ENCODE measurements around the gene DEPP1. TPM values are rescaled to one million over a fixed set of nuclear protein-coding genes. Genes with fewer than 3 reads are reported as not detected.

The DEPP1 gene
- total and polyA plus RNA-seq, 2 of the 13 experiments (the other 11 are each of a cell fraction or from before 2014, with no cell fraction given): 14.8 to 270 TPM

DNA sequence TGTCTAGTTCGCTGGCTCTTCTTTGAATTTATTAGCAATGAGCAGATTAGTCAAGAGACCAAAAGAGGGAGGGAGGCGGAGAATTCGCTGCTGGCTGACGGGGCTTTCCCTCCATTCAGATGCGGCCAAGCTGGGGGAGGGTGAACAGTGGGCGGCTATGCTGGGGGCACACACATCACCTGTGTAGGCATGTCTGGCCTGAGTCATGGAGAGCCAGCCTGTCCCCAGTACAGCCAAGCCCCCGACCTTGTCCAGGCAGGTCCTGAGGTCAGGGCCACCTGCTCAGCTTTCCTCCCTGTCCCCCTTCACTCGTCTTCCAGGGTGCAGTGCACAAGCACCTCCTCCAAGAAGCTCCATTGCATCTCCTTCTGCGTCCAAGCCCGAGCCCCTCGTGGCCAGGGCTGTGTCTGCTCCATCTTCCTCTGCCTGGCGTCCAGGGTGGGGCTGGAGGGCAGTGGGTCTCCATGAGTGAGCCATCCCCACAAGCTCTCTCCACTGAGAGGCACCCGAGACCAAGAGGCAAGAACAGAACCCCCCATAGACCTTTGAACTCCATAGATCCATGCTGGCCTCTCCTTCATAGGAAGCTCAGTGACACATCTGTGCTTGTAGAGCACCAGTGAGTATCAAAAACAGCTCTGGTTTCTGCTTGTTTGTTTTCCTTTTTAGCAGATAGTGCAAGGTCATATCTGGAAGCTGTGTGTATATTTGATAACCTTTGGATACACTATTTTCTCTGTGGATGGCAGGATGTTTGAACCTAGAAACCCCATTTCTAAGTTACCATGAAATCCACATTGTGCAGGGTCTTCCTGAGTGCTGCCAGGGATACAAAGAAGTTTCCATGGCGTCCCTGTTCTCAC lies 1.9 kb upstream of the DEPP1 start (continued):
- TF ChIP-seq, protein P1, sequence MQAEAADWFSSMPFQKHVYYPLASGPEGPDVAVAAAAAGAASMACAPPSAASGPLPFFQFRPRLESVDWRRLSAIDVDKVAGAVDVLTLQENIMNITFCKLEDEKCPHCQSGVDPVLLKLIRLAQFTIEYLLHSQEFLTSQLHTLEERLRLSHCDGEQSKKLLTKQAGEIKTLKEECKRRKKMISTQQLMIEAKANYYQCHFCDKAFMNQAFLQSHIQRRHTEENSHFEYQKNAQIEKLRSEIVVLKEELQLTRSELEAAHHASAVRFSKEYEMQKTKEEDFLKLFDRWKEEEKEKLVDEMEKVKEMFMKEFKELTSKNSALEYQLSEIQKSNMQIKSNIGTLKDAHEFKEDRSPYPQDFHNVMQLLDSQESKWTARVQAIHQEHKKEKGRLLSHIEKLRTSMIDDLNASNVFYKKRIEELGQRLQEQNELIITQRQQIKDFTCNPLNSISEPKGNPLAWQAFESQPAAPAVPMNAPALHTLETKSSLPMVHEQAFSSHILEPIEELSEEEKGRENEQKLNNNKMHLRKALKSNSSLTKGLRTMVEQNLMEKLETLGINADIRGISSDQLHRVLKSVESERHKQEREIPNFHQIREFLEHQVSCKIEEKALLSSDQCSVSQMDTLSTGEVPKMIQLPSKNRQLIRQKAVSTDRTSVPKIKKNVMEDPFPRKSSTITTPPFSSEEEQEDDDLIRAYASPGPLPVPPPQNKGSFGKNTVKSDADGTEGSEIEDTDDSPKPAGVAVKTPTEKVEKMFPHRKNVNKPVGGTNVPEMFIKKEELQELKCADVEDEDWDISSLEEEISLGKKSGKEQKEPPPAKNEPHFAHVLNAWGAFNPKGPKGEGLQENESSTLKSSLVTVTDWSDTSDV (CRISPR knock-in tag; IDR thresholded peaks at IDR 0.05): no peak
- TF ChIP-seq SRSF9 (IDR thresholded peaks at IDR 0.05; ENCODE audit: borderline replicate concordance, insufficient read depth, low read depth, low read length, poor library complexity, severe bottlenecking) (no peak), SNAI1 (CRISPR knock-in tag; IDR thresholded peaks at IDR 0.05; ENCODE audit: borderline replicate concordance) (0 out of 2 replicates have a peak, but pooled peaks have one; percentile 36), FOXK2 (IDR thresholded peaks at IDR 0.05) (peak; percentile 64; the same call in 1 of the 2 replicates), AGO2 (optimal IDR thresholded peaks at IDR 0.05; ENCODE audit: low read depth, low read length) (no peak), ISX (CRISPR knock-in tag; conservative IDR thresholded peaks at IDR 0.05) (no peak), ARID2 (CRISPR knock-in tag; IDR thresholded peaks at IDR 0.05; ENCODE audit: borderline replicate concordance) (no peak), ZFP41 (CRISPR knock-in tag; IDR thresholded peaks at IDR 0.05; ENCODE audit: borderline replicate concordance) (no peak), ZNF484 (CRISPR knock-in tag; IDR thresholded peaks at IDR 0.05; ENCODE audit: borderline replicate concordance, low read depth) (no peak), ZNF251 (CRISPR knock-in tag; IDR thresholded peaks at IDR 0.05) (no peak), ZNF3 (CRISPR knock-in tag; IDR thresholded peaks at IDR 0.05) (no peak), ATF7 (IDR thresholded peaks at IDR 0.05) (no peak), ATF7 (CRISPR knock-in tag; IDR thresholded peaks at IDR 0.05) (no peak; the same call in 1 of the 2 replicates), ZNF138 (CRISPR knock-in tag; IDR thresholded peaks at IDR 0.05; ENCODE audit: low read depth) (no peak), ZNF430 (CRISPR knock-in tag; IDR thresholded peaks at IDR 0.05) (peak; percentile 58; the same call in 1 of the 2 replicates), ZNF547 (CRISPR knock-in tag; IDR thresholded peaks at IDR 0.05) (no peak; the same call in 1 of the 2 replicates), MTA3 (CRISPR knock-in tag; IDR thresholded peaks at IDR 0.05) (no peak), TCF7 (IDR thresholded peaks at IDR 0.05; ENCODE audit: low read depth) (peak; percentile 73), PHF21A (CRISPR knock-in tag; IDR thresholded peaks at IDR 0.05) (peak; percentile 82), MTF1 (CRISPR knock-in tag; IDR thresholded peaks at IDR 0.05) (no peak), ELF3 (CRISPR knock-in tag; IDR thresholded peaks at IDR 0.05) (peak; percentile 28), CENPT (CRISPR knock-in tag; IDR thresholded peaks at IDR 0.05; ENCODE audit: low read depth) (no peak)
- TF ChIP-seq, protein P2, sequence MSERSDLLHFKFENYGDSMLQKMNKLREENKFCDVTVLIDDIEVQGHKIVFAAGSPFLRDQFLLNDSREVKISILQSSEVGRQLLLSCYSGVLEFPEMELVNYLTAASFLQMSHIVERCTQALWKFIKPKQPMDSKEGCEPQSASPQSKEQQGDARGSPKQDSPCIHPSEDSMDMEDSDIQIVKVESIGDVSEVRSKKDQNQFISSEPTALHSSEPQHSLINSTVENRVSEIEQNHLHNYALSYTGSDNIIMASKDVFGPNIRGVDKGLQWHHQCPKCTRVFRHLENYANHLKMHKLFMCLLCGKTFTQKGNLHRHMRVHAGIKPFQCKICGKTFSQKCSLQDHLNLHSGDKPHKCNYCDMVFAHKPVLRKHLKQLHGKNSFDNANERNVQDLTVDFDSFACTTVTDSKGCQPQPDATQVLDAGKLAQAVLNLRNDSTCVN (CRISPR knock-in tag; IDR thresholded peaks at IDR 0.05; ENCODE audit: borderline replicate concordance): no peak
- TF ChIP-seq, protein P3, sequence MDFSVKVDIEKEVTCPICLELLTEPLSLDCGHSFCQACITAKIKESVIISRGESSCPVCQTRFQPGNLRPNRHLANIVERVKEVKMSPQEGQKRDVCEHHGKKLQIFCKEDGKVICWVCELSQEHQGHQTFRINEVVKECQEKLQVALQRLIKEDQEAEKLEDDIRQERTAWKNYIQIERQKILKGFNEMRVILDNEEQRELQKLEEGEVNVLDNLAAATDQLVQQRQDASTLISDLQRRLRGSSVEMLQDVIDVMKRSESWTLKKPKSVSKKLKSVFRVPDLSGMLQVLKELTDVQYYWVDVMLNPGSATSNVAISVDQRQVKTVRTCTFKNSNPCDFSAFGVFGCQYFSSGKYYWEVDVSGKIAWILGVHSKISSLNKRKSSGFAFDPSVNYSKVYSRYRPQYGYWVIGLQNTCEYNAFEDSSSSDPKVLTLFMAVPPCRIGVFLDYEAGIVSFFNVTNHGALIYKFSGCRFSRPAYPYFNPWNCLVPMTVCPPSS (IDR thresholded peaks at IDR 0.05): no peak
- TF ChIP-seq, protein P4, sequence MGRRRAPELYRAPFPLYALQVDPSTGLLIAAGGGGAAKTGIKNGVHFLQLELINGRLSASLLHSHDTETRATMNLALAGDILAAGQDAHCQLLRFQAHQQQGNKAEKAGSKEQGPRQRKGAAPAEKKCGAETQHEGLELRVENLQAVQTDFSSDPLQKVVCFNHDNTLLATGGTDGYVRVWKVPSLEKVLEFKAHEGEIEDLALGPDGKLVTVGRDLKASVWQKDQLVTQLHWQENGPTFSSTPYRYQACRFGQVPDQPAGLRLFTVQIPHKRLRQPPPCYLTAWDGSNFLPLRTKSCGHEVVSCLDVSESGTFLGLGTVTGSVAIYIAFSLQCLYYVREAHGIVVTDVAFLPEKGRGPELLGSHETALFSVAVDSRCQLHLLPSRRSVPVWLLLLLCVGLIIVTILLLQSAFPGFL (CRISPR knock-in tag; IDR thresholded peaks at IDR 0.05): no peak
